ENCODE measurements around the gene ROR2. TPM values are rescaled to one million over a fixed set of nuclear protein-coding genes. Genes with fewer than 3 reads are reported as not detected.
A peak's percentile ranks its signal among the peaks of the same experiment; 100 is the strongest.
"Not testable (repeated sequence)": the region's sequence is repeated elsewhere in the genome, so short reads cannot be mapped to it uniquely, and the experiment has no call there.

ROR2 gene
- total and polyA plus RNA-seq, 9 donors, result 2.1 to 9.4 (median 4.6) TPM

DNA sequence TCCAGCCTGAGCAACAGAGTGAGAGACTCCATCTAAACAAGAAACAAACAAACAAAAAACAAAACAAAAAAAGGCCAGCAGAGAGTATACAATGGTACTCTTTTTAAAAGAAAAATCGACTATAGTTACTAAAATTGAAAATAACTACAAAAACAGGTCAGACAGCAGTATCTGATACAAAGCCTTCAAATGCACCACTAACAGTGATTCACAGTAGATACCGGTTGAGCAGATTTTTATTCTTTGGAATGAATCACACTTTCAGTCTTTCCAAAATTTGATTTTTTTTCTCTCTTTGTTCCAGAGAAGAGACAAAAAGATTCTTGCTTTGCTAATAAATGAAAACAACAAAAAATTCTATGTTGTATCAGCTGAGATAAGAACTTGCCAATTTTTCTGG is 36.9 kb downstream of the ROR2 start:
- Histone ChIP-seq H3K4me3 (ENCODE audit: low read length) (no peak overlapping the region), H3K27me3 (ENCODE audit: control insufficient read depth, insufficient read depth, low read length) (peaks cover 2% of the 10 kb centered on the region), H3K4me1 (ENCODE audit: control insufficient read depth, insufficient read depth, low read length) (peaks cover under 1% of the 10 kb centered on the region), H3K9me3 (replicated peaks; ENCODE audit: control insufficient read depth, low read depth, low read length) (no peaks in the 10 kb centered on the region), H3K27ac (ENCODE audit: low read length) (no peak overlapping the region), H3K36me3 (ENCODE audit: control insufficient read depth, insufficient read depth, low read length) (no peaks in the 10 kb centered on the region)
- no CpG with 5 or more reads among the region's 2 CpGs for WGBS (ENCODE audit: insufficient coverage)
- no peak for DNase-seq

GRCh38 chr9:91911657-91912056 is 38.4 kb downstream of the ROR2 start:
- Histone ChIP-seq H3K4me3 (ENCODE audit: low read length) (no peak overlapping the region), H3K27ac (ENCODE audit: low read length) (no peak overlapping the region), H3K36me3 (ENCODE audit: control insufficient read depth, insufficient read depth, low read length) (no peaks in the 10 kb centered on the region), H3K27me3 (ENCODE audit: control insufficient read depth, insufficient read depth, low read length) (peaks cover 3% of the 10 kb centered on the region), H3K9me3 (replicated peaks; ENCODE audit: control insufficient read depth, low read depth, low read length) (no peaks in the 10 kb centered on the region), H3K4me1 (ENCODE audit: control insufficient read depth, insufficient read depth, low read length) (peaks cover 10% of the 10 kb centered on the region)
- no peak for DNase-seq
- no CpG with 5 or more reads among the region's 2 CpGs for WGBS (ENCODE audit: insufficient coverage)

DNA sequence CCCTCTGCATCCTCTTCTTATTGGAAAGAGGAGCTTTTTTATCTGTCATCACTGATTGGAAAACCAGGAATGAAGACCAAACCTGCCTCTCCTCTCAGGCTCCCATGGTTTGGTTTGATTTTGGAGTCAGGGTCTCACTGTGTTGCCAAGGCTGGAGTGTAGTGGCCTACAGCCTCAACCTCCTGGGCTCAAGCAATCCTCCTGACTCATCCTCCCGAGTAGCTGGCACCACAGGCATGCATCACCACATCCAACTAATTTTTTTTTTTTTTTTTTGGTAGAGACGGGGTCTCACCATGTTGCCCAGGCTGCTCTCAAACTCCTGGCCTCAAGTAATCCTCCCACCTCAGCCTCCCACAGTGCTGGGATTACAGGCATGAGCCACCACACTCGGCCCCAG is 40.8 kb downstream of the ROR2 start:
- H3K9me3 ChIP-seq (replicated peaks; ENCODE audit: control insufficient read depth, low read depth, low read length); DNase-seq; H3K27ac ChIP-seq (ENCODE audit: low read length); H3K36me3 ChIP-seq (ENCODE audit: control insufficient read depth, insufficient read depth, low read length); H3K4me3 ChIP-seq (ENCODE audit: low read length); H3K27me3 ChIP-seq (ENCODE audit: control insufficient read depth, insufficient read depth, low read length): not testable (repeated sequence)
- H3K4me1 ChIP-seq (ENCODE audit: control insufficient read depth, insufficient read depth, low read length), result peaks cover 13% of the 10 kb centered on the region
- no CpG with 5 or more reads among the region's 3 CpGs for WGBS (ENCODE audit: insufficient coverage)

- Histone ChIP-seq H3K27me3 (ENCODE audit: control insufficient read depth, insufficient read depth, low read length) (peaks cover 3% of the 10 kb centered on the region), H3K36me3 (ENCODE audit: control insufficient read depth, insufficient read depth, low read length) (no peaks in the 10 kb centered on the region), H3K4me3 (ENCODE audit: low read length) (no peak overlapping the region), H3K9me3 (replicated peaks; ENCODE audit: control insufficient read depth, low read depth, low read length) (no peaks in the 10 kb centered on the region), H3K4me1 (ENCODE audit: control insufficient read depth, insufficient read depth, low read length) (peaks cover 16% of the 10 kb centered on the region), H3K27ac (ENCODE audit: low read length) (no peak overlapping the region)
- WGBS (ENCODE audit: insufficient coverage), result no CpG with 5 or more reads among the region's 4 CpGs
- DNase-seq, result peak; percentile 65
These were observed 41.3 kb downstream of the ROR2 start for GRCh38 chr9:91908746-91909145.

- no peak for DNase-seq
- Histone ChIP-seq H3K4me1 (ENCODE audit: control insufficient read depth, insufficient read depth, low read length) (peaks cover 16% of the 10 kb centered on the region), H3K27ac (ENCODE audit: low read length) (no peak overlapping the region), H3K27me3 (ENCODE audit: control insufficient read depth, insufficient read depth, low read length) (peaks cover 3% of the 10 kb centered on the region), H3K36me3 (ENCODE audit: control insufficient read depth, insufficient read depth, low read length) (no peaks in the 10 kb centered on the region), H3K4me3 (ENCODE audit: low read length) (no peak overlapping the region), H3K9me3 (replicated peaks; ENCODE audit: control insufficient read depth, low read depth, low read length) (no peaks in the 10 kb centered on the region)
- no CpG with 5 or more reads among the region's 2 CpGs for WGBS (ENCODE audit: insufficient coverage)
These were observed 41.8 kb downstream of the ROR2 start for GRCh38 chr9:91908293-91908623.

DNA sequence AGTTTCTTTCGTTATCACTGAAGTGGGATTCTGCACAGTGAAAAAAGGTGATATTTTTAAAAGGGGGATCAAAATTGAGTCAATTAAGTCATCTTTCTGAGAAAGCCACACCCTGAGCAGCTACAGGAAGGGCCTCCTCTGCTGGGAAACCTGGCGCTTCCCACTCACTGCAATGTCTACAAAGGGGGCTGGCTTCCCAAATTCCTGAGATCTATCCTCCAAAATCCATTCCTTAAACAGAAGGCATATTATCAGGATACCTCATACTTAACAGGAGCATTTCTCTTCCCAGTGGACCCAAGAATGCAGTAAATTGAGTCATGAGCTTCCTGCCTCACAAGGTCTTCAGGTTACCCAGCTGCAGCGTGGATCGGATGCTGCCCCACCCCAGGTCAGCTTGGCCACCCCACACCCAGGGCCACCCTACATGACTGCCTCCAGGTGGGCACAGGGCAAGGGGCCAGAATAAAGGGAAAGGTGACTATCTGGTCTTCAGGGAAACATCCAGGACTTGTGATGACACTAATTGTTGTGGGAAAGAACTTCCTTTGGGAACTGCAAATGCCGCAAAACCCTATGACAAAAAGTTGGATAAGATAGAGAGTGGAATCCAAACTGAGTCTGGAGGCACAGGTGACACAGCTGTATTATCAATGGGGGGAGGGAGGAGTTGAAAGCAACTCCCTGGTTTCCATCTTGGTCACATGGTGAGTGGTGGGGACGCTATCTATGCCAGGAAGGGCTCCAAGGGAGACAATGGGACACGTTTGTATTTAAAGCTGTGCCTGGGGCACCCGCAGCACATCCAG is 42.3 kb downstream of the ROR2 start:
- no peak overlapping the region for H3K4me3 ChIP-seq (ENCODE audit: low read length)
- no peak for DNase-seq
- H3K36me3 ChIP-seq (ENCODE audit: control insufficient read depth, insufficient read depth, low read length), result no peaks in the 10 kb centered on the region
- 76% methylated on average over 6 of the region's 8 CpGs for WGBS (ENCODE audit: insufficient coverage)
- no peak overlapping the region for H3K27ac ChIP-seq (ENCODE audit: low read length)
- no peaks in the 10 kb centered on the region for H3K9me3 ChIP-seq (replicated peaks; ENCODE audit: control insufficient read depth, low read depth, low read length)
- H3K27me3 ChIP-seq (ENCODE audit: control insufficient read depth, insufficient read depth, low read length), result peaks cover 3% of the 10 kb centered on the region
- peaks cover 18% of the 10 kb centered on the region for H3K4me1 ChIP-seq (ENCODE audit: control insufficient read depth, insufficient read depth, low read length)

DNA sequence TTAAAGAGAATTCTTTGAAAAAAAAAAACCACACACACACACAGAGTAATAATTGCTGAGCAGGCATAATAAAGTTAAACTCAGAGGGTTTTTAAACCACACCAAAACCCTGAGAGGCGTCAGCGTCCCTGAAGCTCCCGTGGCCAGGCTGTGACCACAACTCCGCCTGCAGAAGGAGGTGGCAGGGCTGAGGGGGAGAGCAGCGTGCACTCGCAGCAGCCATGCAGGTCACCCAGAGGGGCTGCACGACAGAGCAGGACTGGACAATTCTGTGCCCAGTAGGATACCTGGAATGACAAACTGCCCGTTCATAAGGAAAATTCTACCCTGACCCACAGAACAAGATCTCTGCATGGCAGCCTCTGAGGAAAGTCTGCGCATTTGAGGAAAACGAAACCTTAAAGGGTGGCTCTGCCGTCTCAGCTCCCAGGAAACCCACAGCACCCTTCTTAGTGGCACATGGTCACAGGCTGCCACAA is 44.0 kb downstream of the ROR2 start:
- 49% methylated on average over 11 of the region's 11 CpGs for WGBS (ENCODE audit: insufficient coverage)
- Histone ChIP-seq H3K9me3 (replicated peaks; ENCODE audit: control insufficient read depth, low read depth, low read length) (no peaks in the 10 kb centered on the region), H3K4me1 (ENCODE audit: control insufficient read depth, insufficient read depth, low read length) (peaks cover 23% of the 10 kb centered on the region), H3K27me3 (ENCODE audit: control insufficient read depth, insufficient read depth, low read length) (peaks cover 3% of the 10 kb centered on the region), H3K36me3 (ENCODE audit: control insufficient read depth, insufficient read depth, low read length) (no peaks in the 10 kb centered on the region), H3K4me3 (ENCODE audit: low read length) (no peak overlapping the region), H3K27ac (ENCODE audit: low read length) (no peak overlapping the region)
- DNase-seq, result peak; percentile 46

- Histone ChIP-seq H3K27ac (ENCODE audit: low read length) (no peak overlapping the region), H3K4me3 (ENCODE audit: low read length) (no peak overlapping the region), H3K36me3 (ENCODE audit: control insufficient read depth, insufficient read depth, low read length) (no peaks in the 10 kb centered on the region), H3K4me1 (ENCODE audit: control insufficient read depth, insufficient read depth, low read length) (peaks cover 29% of the 10 kb centered on the region), H3K9me3 (replicated peaks; ENCODE audit: control insufficient read depth, low read depth, low read length) (no peaks in the 10 kb centered on the region), H3K27me3 (ENCODE audit: control insufficient read depth, insufficient read depth, low read length) (peaks cover 3% of the 10 kb centered on the region)
- DNase-seq, result no peak
- 100% methylated on average over 1 of the region's 1 CpG for WGBS (ENCODE audit: insufficient coverage)
These were observed 44.8 kb downstream of the ROR2 start for GRCh38 chr9:91905237-91905650.

DNA sequence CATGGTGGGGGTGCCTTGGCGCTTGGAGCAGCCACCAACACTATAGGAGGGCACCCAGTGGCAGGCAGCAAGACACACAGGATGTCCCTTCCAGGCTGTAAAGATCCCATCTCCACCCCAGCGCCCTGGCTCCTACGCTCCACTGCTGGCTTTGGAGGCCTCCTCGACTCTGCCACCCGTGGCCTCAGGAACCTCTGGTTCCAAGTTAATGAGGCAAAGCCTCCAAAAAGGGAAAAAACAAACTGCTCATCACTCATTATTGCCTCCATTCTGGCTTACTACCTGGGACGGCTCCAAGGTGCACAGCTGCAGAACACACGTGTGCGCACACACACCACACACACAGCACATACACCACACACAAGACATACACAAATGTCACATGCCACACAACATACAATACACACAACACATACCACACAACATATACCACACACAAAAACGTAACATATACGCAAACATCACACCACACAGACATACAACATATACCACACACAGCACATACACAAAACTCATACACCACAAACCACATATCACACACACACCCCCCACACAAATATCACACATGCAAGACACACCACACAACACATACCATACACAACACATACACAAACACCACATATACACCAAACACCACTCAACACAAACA is 45.3 kb downstream of the ROR2 start:
- WGBS (ENCODE audit: insufficient coverage), result 85% methylated on average over 10 of the region's 10 CpGs
- Histone ChIP-seq H3K4me3 (ENCODE audit: low read length) (no peak overlapping the region), H3K27ac (ENCODE audit: low read length) (no peak overlapping the region), H3K36me3 (ENCODE audit: control insufficient read depth, insufficient read depth, low read length) (no peaks in the 10 kb centered on the region), H3K27me3 (ENCODE audit: control insufficient read depth, insufficient read depth, low read length) (peaks cover 3% of the 10 kb centered on the region), H3K9me3 (replicated peaks; ENCODE audit: control insufficient read depth, low read depth, low read length) (no peaks in the 10 kb centered on the region), H3K4me1 (ENCODE audit: control insufficient read depth, insufficient read depth, low read length) (peaks cover 33% of the 10 kb centered on the region)
- no peak for DNase-seq

DNA sequence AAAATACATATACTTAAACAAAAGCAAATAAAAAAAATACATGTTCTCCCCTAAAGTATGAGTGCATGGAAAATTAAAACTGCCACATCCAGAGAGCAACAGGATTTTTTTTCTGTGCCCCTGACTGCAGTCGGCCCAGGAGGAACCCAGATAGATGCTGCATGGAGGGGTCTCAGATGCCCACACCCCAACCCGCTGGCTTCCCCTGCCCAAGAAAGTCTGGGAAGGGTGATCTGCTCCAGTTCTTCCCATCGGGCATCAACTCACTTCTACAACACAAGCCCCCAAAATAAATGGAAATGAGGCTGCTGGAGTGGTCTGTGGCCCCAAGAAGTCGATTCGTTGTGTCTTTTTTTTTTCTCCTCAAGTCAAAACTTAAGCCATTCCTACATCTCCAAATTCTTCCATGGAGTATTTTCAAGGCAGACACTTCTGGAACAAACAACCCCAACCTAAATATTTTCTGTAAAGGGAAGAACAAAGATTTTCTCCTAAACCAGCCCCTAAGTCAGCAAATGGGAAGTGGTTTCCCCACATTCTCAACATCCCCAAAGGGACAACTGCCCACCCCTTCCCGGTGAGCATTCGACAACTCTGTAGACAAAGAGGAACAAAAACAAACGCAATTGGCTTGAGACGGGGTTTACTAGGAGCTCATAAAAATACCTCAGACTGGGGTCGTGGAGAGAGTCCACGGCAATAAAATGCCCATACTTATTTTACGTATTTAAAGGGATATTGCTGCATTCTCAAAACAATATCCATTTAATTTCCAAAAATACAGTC is 46.7 kb downstream of the ROR2 start:
- 83% methylated on average over 1 of the region's 12 CpGs for WGBS (ENCODE audit: insufficient coverage)
- H3K4me3 ChIP-seq (ENCODE audit: low read length), result no peak overlapping the region
- DNase-seq, result peak; percentile 76
- H3K36me3 ChIP-seq (ENCODE audit: control insufficient read depth, insufficient read depth, low read length), result no peaks in the 10 kb centered on the region
- H3K27me3 ChIP-seq (ENCODE audit: control insufficient read depth, insufficient read depth, low read length), result peaks cover 3% of the 10 kb centered on the region
- H3K27ac ChIP-seq (ENCODE audit: low read length), result no peak overlapping the region
- no peaks in the 10 kb centered on the region for H3K9me3 ChIP-seq (replicated peaks; ENCODE audit: control insufficient read depth, low read depth, low read length)
- H3K4me1 ChIP-seq (ENCODE audit: control insufficient read depth, insufficient read depth, low read length), result peaks cover 46% of the 10 kb centered on the region

Measured in muscle of leg (tissue), 11 donors.